Upper lobe of left lung (tissue), 4 donors: ENCODE measurements around the gene PODXL2.
A peak's percentile ranks its signal among the peaks of the same experiment; 100 is the strongest.

Experiments used
- CTCF ChIP-seq, 6 experiments: fragments of 450-650 bp in 4 of 6; fragments of 200-600 bp in 2 of 6; sonication (generic) in 2 of 6; IDR thresholded peaks; one replicate each; pipeline ENCODE4 v1.5.1; 2016 to 2019; ENCODE audit warnings: antibody characterized with exemption in 6 of 6
- EP300 ChIP-seq, 4 donors: sonication (generic); formaldehyde crosslinking; IDR thresholded peaks; one replicate each; pipeline ENCODE4 v1.5.1; 2017; ENCODE audit warnings: antibody characterized with exemption in 4 of 4, control low read depth in 2 of 4
- POLR2A ChIP-seq, 4 donors: fragments of 450-650 bp; IDR thresholded peaks; one replicate each; pipeline ENCODE4 v1.5.1; 2016 to 2017; ENCODE audit warnings: antibody characterized with exemption in 4 of 4, mild to moderate bottlenecking in 2 of 4

DNA sequence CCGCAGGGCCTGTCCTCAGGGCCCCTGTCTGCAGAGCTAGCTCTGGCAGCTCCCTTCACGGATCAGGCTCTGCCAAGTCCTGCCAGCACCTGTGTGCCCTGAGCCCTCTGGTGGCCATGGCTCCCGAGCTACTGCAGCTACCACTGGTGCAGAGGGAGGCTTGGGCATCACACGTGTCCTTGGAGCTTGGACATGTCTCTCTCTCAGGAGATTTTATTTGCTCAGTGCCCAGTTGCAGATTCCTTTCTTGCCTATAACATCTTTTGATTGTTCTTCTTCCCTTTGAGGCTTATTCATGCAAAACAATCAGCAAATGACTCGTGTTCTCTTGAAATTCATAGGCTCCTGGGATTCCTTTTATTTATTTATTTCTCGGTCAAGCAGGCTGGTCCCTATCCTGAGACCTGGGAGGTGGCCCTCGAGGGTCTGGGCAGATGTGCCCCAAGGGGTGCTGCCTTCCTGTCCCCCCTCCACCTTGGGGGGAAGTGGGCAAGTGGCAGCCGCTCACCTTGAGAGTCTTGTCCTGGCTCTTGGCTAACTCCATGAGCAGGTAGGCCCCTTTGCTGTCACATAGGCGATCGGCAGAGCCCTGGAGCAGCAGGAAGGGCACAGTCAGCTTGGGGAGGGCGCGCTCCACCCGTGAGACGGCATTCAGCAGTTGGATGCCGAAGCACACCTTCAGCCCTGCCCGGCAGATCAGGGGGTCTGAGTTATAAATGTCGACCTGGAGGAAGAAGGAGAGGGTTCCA lies 65.7 kb downstream of the PODXL2 start:
- peak in 5 of 6 experiments; percentile 6 to 43 (median 24) for TF ChIP-seq CTCF (IDR thresholded peaks at IDR 0.05)
- TF ChIP-seq POLR2A (IDR thresholded peaks at IDR 0.05), result no peak
- no peak for TF ChIP-seq EP300 (IDR thresholded peaks at IDR 0.05)
